Mesenchymal stem cell (in vitro differentiated cells and primary cell): ENCODE results near the gene NPAS3.
A peak's percentile ranks its signal among the peaks of the same experiment; 100 is the strongest.

Experiments
- DNase-seq: peaks from one replicate; pipeline ENCODE4 v3.0.0-alpha.2; 2013
- H2AFZ ChIP-seq: one replicate; pipeline ENCODE4 v1.6.1; 2013; ENCODE audit warnings: low read depth, mild to moderate bottlenecking, control low read depth, inconsistent platforms, low read length, moderate library complexity
- H2AK5ac ChIP-seq: 2 replicates; pipeline ENCODE4 v1.6.1; 2013; ENCODE audit warnings: low read length, moderate library complexity, mild to moderate bottlenecking, inconsistent platforms; ENCODE audit not compliant: severe bottlenecking
- H2BK120ac ChIP-seq: one replicate; pipeline ENCODE4 v1.6.1; 2013; ENCODE audit warnings: low read depth, mild to moderate bottlenecking, inconsistent platforms, low read length, moderate library complexity
- H2BK12ac ChIP-seq, 2 experiments: one replicate each; pipeline ENCODE4 v1.6.1; 2013; ENCODE audit warnings: inconsistent platforms in 2 of 2, low read length in 2 of 2, mild to moderate bottlenecking in 2 of 2, moderate library complexity in 2 of 2, control low read depth in 1 of 2
- H2BK15ac ChIP-seq: one replicate; pipeline ENCODE4 v1.6.1; 2013; ENCODE audit warnings: mild to moderate bottlenecking, low read depth, inconsistent platforms; ENCODE audit not compliant: poor library complexity, severe bottlenecking
- H2BK5ac ChIP-seq: 2 replicates; pipeline ENCODE4 v1.6.1; 2013; ENCODE audit warnings: low read depth, mild to moderate bottlenecking, low read length, control low read depth, inconsistent platforms; ENCODE audit not compliant: poor library complexity, severe bottlenecking
- H3K14ac ChIP-seq, 2 experiments: one replicate each; pipeline ENCODE4 v1.6.1; 2013; ENCODE audit warnings: inconsistent platforms in 2 of 2, low read length in 2 of 2, control low read depth in 1 of 2, mild to moderate bottlenecking in 1 of 2, moderate library complexity in 1 of 2
- H3K18ac ChIP-seq, 2 experiments: one replicate each; pipeline ENCODE4 v1.6.1; 2013; ENCODE audit warnings: inconsistent platforms in 2 of 2, low read length in 2 of 2, control low read depth in 1 of 2, low read depth in 1 of 2, mild to moderate bottlenecking in 1 of 2
- H3K23ac ChIP-seq, 2 experiments: one replicate each; pipeline ENCODE4 v1.6.1; 2013; ENCODE audit warnings: inconsistent platforms in 2 of 2, low read length in 2 of 2, mild to moderate bottlenecking in 2 of 2, moderate library complexity in 2 of 2, control low read depth in 1 of 2
- H3K27ac ChIP-seq: 2 replicates; pipeline ENCODE4 v1.5.1; 2013; ENCODE audit warnings: mild to moderate bottlenecking, moderate library complexity, low read length, control low read depth, inconsistent platforms; ENCODE audit not compliant: poor library complexity, severe bottlenecking
- H3K27me3 ChIP-seq, 2 experiments: 2 replicates each; pipeline versions ENCODE4 v1.6.1 to v1.7.0; 2013; ENCODE audit warnings: low read length in 2 of 2, mild to moderate bottlenecking in 2 of 2, moderate library complexity in 2 of 2, control low read depth in 1 of 2, inconsistent platforms in 1 of 2; ENCODE audit not compliant: control insufficient read depth in 1 of 2, insufficient read depth in 1 of 2
- H3K36me3 ChIP-seq, 2 experiments: 2 replicates each; pipeline versions ENCODE4 v1.6.1 to v1.7.0; 2013; ENCODE audit warnings: low read length in 2 of 2, control low read depth in 1 of 2, inconsistent platforms in 1 of 2, low read depth in 1 of 2, mild to moderate bottlenecking in 1 of 2; ENCODE audit not compliant: insufficient read depth in 2 of 2, control insufficient read depth in 1 of 2
- H3K4ac ChIP-seq, 2 experiments: one replicate each; pipeline ENCODE4 v1.6.1; 2013; ENCODE audit warnings: inconsistent platforms in 2 of 2, low read length in 2 of 2, mild to moderate bottlenecking in 2 of 2, moderate library complexity in 2 of 2, control low read depth in 1 of 2, low read depth in 1 of 2
- H3K4me1 ChIP-seq: 2 replicates; pipeline ENCODE4 v1.6.1; 2013; ENCODE audit warnings: low read depth, low read length, control low read depth; ENCODE audit not compliant: control insufficient read depth, insufficient read depth
- H3K4me2 ChIP-seq: 2 replicates; pipeline ENCODE4 v1.6.1; 2013; ENCODE audit warnings: low read length, mild to moderate bottlenecking, inconsistent platforms; ENCODE audit not compliant: poor library complexity, severe bottlenecking
- H3K4me3 ChIP-seq, 2 experiments: 2 replicates each; pipeline versions ENCODE4 v1.5.1 to v1.7.0; 2013; ENCODE audit warnings: low read length in 2 of 2, mild to moderate bottlenecking in 2 of 2, control low read depth in 1 of 2, low read depth in 1 of 2; ENCODE audit not compliant: insufficient read depth in 1 of 2
- H3K79me1 ChIP-seq: replicated peaks from 2 replicates; pipeline ENCODE4 v1.6.1; 2013; ENCODE audit warnings: mild to moderate bottlenecking, control low read depth, low read length, inconsistent platforms; ENCODE audit not compliant: poor library complexity, severe bottlenecking
- H3K9ac ChIP-seq: 2 replicates; pipeline ENCODE4 v1.7.0; 2013; ENCODE audit warnings: mild to moderate bottlenecking, low read length, moderate library complexity
- H3K9me3 ChIP-seq: 2 replicates; pipeline ENCODE4 v1.7.0; 2013; ENCODE audit warnings: mild to moderate bottlenecking, low read length; ENCODE audit not compliant: control insufficient read depth
- H4K8ac ChIP-seq: one replicate; pipeline ENCODE4 v1.6.1; 2013; ENCODE audit warnings: inconsistent platforms, mild to moderate bottlenecking, low read length, moderate library complexity
- H4K91ac ChIP-seq: one replicate; pipeline ENCODE4 v1.6.1; 2013; ENCODE audit warnings: mild to moderate bottlenecking, low read length, inconsistent platforms
- WGBS: methylation state at CpG from one replicate; pipeline ENCODE4 v1.1.7; 2013; ENCODE audit warnings: mixed read lengths; 5-methylcytosine and 5-hydroxymethylcytosine counted together

Gene NPAS3

GRCh38 chr14:33061667-33062325, 123.1 kb downstream of the NPAS3 start:
- Histone ChIP-seq H3K27ac (no peak overlapping the region), H3K4ac (no peak overlapping the region), H3K4me2 (no peak overlapping the region), H2AFZ (no peak overlapping the region), H3K23ac (no peak overlapping the region), H2BK120ac (no peak overlapping the region), H4K8ac (no peak overlapping the region), H3K9ac (no peak overlapping the region), H3K79me1 (no peaks in the 10 kb centered on the region), H2BK15ac (no peak overlapping the region), H2BK5ac (no peak overlapping the region), H3K27me3 (no peaks in the 10 kb centered on the region), H2AK5ac (no peak overlapping the region), H3K4me1 (no peaks in the 10 kb centered on the region), H2BK12ac (no peak overlapping the region), H3K36me3 (no peaks in the 10 kb centered on the region), H3K18ac (no peak overlapping the region), H4K91ac (no peak overlapping the region), H3K4me3 (no peak overlapping the region), H3K9me3 (no peaks in the 10 kb centered on the region), H3K14ac (no peak overlapping the region)
- DNase-seq: no peak
- 95% methylated on average over 4 of the region's 6 CpGs for WGBS

DNA sequence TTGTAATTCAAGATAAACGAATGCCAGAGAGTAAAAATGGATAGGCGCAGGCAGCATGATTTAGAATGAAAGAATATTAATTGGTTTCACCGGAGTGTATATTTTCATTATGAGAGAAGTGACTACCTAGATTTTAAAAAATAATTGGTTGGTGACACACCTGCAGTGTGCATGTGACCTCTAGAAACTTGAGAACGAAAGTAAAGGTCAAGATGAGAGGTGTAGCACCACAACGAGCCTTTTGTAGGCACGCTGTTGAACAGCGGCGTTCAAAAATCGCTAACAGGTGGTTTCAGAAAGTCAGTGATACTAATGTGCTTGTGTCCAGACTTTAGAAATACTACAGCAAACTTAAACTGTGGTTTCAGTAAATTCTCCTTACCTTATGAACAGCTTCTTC, 123.8 kb downstream of the NPAS3 start:
- no peak overlapping the region for H3K27ac ChIP-seq
- no peaks in the 10 kb centered on the region for H3K36me3 ChIP-seq
- H2AK5ac ChIP-seq: no peak overlapping the region
- no peak overlapping the region for H3K18ac ChIP-seq
- no peak overlapping the region for H2BK120ac ChIP-seq
- H3K23ac ChIP-seq: no peak overlapping the region
- H3K4me2 ChIP-seq: no peak overlapping the region
- H4K8ac ChIP-seq: peak overlapping the region; percentile 71
- H3K9me3 ChIP-seq: no peaks in the 10 kb centered on the region
- H3K9ac ChIP-seq: no peak overlapping the region
- H2AFZ ChIP-seq: no peak overlapping the region
- no peak overlapping the region for H2BK12ac ChIP-seq
- no peak overlapping the region for H3K4me3 ChIP-seq
- no peaks in the 10 kb centered on the region for H3K4me1 ChIP-seq
- no peak overlapping the region for H2BK15ac ChIP-seq
- 84% methylated on average over 5 of the region's 9 CpGs for WGBS
- H4K91ac ChIP-seq: no peak overlapping the region
- no peaks in the 10 kb centered on the region for H3K27me3 ChIP-seq
- no peak overlapping the region for H3K4ac ChIP-seq
- no peaks in the 10 kb centered on the region for H3K79me1 ChIP-seq
- no peak overlapping the region for H3K14ac ChIP-seq
- H2BK5ac ChIP-seq: no peak overlapping the region
- DNase-seq: no peak

DNA sequence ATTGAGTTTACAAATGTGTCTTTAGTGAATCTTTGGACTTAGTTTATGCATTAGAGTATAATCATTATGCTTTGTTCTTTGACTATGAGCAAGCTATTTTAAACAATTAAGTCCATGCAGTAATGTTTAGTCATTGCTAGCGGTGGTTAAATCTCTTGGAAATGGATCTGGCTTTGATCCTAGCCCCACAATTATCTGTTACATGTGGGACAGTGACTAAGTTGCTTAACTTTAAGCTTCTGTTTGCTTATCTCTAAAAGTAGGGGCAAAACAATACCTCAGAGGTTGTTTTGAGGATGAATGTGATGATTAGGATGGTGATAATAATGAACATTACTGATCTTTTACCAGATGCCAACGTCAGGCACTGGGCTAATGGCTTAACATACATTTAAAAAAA, 124.2 kb downstream of the NPAS3 start:
- Histone ChIP-seq H2BK120ac (no peak overlapping the region), H3K4me2 (no peak overlapping the region), H4K91ac (no peak overlapping the region), H3K27me3 (no peaks in the 10 kb centered on the region), H2BK15ac (no peak overlapping the region), H3K23ac (no peak overlapping the region), H3K9me3 (no peaks in the 10 kb centered on the region), H3K4me1 (no peaks in the 10 kb centered on the region), H3K4ac (no peak overlapping the region), H3K14ac (no peak overlapping the region), H3K36me3 (no peaks in the 10 kb centered on the region), H2BK12ac (no peak overlapping the region), H3K27ac (no peak overlapping the region), H3K9ac (no peak overlapping the region), H2AFZ (no peak overlapping the region), H3K4me3 (no peak overlapping the region), H2BK5ac (no peak overlapping the region), H2AK5ac (no peak overlapping the region), H3K79me1 (no peaks in the 10 kb centered on the region), H3K18ac (no peak overlapping the region), H4K8ac (no peak overlapping the region)
- 18% methylated on average over 1 of the region's 2 CpGs for WGBS
- peak; percentile 44 for DNase-seq

DNA sequence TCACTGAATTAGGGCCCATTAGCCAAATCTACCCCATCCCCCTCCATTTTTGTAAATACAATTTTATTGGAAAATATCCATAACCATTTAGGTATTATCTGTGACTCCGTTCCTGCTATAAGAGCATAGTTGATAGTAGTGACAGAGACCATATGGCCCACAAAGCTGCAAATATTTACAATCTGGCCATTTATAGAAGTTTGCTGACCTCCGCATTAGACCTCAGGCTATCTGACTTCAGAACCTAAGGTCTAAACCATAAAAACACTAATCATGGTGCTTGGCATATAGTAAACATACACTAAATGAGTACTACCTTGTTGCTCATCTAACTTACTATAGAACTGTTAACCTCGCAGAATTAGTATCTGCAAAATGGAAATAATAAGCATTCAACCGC, 124.8 kb downstream of the NPAS3 start:
- Histone ChIP-seq H3K4ac (no peak overlapping the region), H2BK12ac (no peak overlapping the region), H3K79me1 (no peaks in the 10 kb centered on the region), H2BK120ac (no peak overlapping the region), H3K18ac (no peak overlapping the region), H4K91ac (no peak overlapping the region), H4K8ac (no peak overlapping the region), H3K14ac (no peak overlapping the region), H3K27me3 (no peaks in the 10 kb centered on the region), H3K36me3 (no peaks in the 10 kb centered on the region), H3K4me3 (no peak overlapping the region), H3K23ac (no peak overlapping the region), H2BK5ac (no peak overlapping the region), H2AK5ac (no peak overlapping the region), H3K27ac (no peak overlapping the region), H2BK15ac (no peak overlapping the region), H2AFZ (no peak overlapping the region), H3K4me1 (no peaks in the 10 kb centered on the region), H3K4me2 (no peak overlapping the region), H3K9ac (no peak overlapping the region), H3K9me3 (no peaks in the 10 kb centered on the region)
- WGBS: 75% methylated on average over 2 of the region's 4 CpGs
- DNase-seq: peak; percentile 28
